ENCODE measurements around the gene SUCLG1. TPM values are rescaled to one million over a fixed set of nuclear protein-coding genes. Genes with fewer than 3 reads are reported as not detected.

The SUCLG1 gene
- total and polyA plus RNA-seq, 2 of the 8 experiments (the other 6 are each of a cell fraction or from before 2014, with no cell fraction given) = 19.9 to 40.0 TPM

GRCh38 chr2:84443477-84443876 is 15.6 kb downstream of the SUCLG1 start:
- ChIA-PET CTCF (ENCODE audit: partially characterized antibody) (no interaction called here), POLR2A (ENCODE audit: partially characterized antibody) (no interaction called here)
- H3K27ac ChIP-seq (ENCODE audit: low read depth, low read length) = no peak overlapping the region
- H3K23ac ChIP-seq (ENCODE audit: insufficient read length) = no peak overlapping the region
- no peaks in the 10 kb centered on the region for H3K27me3 ChIP-seq (replicated peaks in 1 of 4; ENCODE audit: control insufficient read depth in 3 of 4, extremely low read depth in 1 of 4, insufficient read depth in 3 of 4, low read length in 3 of 4)
- H3K36me3 ChIP-seq (ENCODE audit: control insufficient read depth in 2 of 4, insufficient read depth in 4 of 4, low read length in 3 of 4) = peaks cover 3 to 14% (median 11%) of the 10 kb centered on the region in 4 experiments; a peak in 4 of 8 replicates
- H4K20me1 ChIP-seq (replicated peaks in 1 of 2; ENCODE audit: control insufficient read depth in 1 of 2, insufficient read depth in 2 of 2, low read length in 2 of 2) = no peaks in the 10 kb centered on the region
- FAIRE-seq = no peak
- H2AFZ ChIP-seq (ENCODE audit: low read length) = no peak overlapping the region
- no peak overlapping the region for H3K4me3 ChIP-seq (ENCODE audit: extremely low read depth in 1 of 4, insufficient read depth in 2 of 4, low read depth in 3 of 4, low read length in 4 of 4)
- H3K18ac ChIP-seq (ENCODE audit: extremely low read depth, low read length) = no peak overlapping the region
- no peak overlapping the region for H2BK120ac ChIP-seq (replicated peaks; ENCODE audit: low read depth, low read length)
- no peaks in the 10 kb centered on the region for H3K4me1 ChIP-seq (replicated peaks in 1 of 4; ENCODE audit: control insufficient read depth in 3 of 4, insufficient read depth in 4 of 4, low read length in 3 of 4)
- no peaks in the 10 kb centered on the region for H3K79me1 ChIP-seq (ENCODE audit: low read depth, low read length)
- no peak overlapping the region for H4K8ac ChIP-seq (ENCODE audit: extremely low read depth, insufficient read depth, low read length)
- H3K9me3 ChIP-seq (ENCODE audit: insufficient read depth in 2 of 2, low read depth in 1 of 2, low read length in 1 of 2) = no peaks in the 10 kb centered on the region
- no peak overlapping the region for H3K4ac ChIP-seq (replicated peaks; ENCODE audit: insufficient read length, low read depth, low read length)
- no peak overlapping the region for H4K5ac ChIP-seq (ENCODE audit: insufficient read length, low read depth, low read length)
- no peak for DNase-seq (ENCODE audit: low read depth in 1 of 2, low spot score in 2 of 2)
- no peak overlapping the region for H2AK5ac ChIP-seq (ENCODE audit: low read depth, low read length)
- H2BK20ac ChIP-seq (ENCODE audit: low read length) = no peak overlapping the region
- no peak overlapping the region for H3K9ac ChIP-seq (replicated peaks in 1 of 4; ENCODE audit: extremely low read depth in 1 of 4, low read depth in 3 of 4, low read length in 3 of 4)
- H2BK12ac ChIP-seq (ENCODE audit: low read depth, low read length) = no peak overlapping the region
- H3K79me2 ChIP-seq (ENCODE audit: control insufficient read depth in 1 of 2, insufficient read depth in 2 of 2, low read length in 2 of 2) = no peaks in the 10 kb centered on the region
- no peak overlapping the region for H3K56ac ChIP-seq (replicated peaks; ENCODE audit: insufficient read length, low read depth, low read length)
- H3K4me2 ChIP-seq (ENCODE audit: insufficient read depth in 1 of 2, low read depth in 2 of 2, low read length in 2 of 2) = no peak overlapping the region
- H3K14ac ChIP-seq (ENCODE audit: insufficient read length) = no peak overlapping the region
- H4K91ac ChIP-seq (replicated peaks; ENCODE audit: insufficient read length, low read length) = no peak overlapping the region
- H3K23me2 ChIP-seq (ENCODE audit: low read depth, low read length) = no peaks in the 10 kb centered on the region; the same call in 1 of the 2 replicates
- no peak overlapping the region for H2BK15ac ChIP-seq (ENCODE audit: low read length)
- H2BK5ac ChIP-seq (ENCODE audit: low read depth, low read length) = no peak overlapping the region
- no peak for TF ChIP-seq ZNF274 (IDR thresholded peaks at IDR 0.05; ENCODE audit: borderline replicate concordance, extremely low read depth, low read length)
- TF ChIP-seq FOSL1 (IDR thresholded peaks at IDR 0.05; ENCODE audit: insufficient read depth, low read depth, low read length) = no peak
- no peak for TF ChIP-seq SP2 (IDR thresholded peaks at IDR 0.05; ENCODE audit: low read length)
- TF ChIP-seq, protein P1, sequence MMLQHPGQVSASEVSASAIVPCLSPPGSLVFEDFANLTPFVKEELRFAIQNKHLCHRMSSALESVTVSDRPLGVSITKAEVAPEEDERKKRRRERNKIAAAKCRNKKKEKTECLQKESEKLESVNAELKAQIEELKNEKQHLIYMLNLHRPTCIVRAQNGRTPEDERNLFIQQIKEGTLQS (IDR thresholded peaks at IDR 0.05; ENCODE audit: insufficient read depth, low read depth, low read length) = no peak
- no peak for TF ChIP-seq CBX5 (IDR thresholded peaks at IDR 0.05; ENCODE audit: low read depth, low read length)
- TF ChIP-seq, protein P2, sequence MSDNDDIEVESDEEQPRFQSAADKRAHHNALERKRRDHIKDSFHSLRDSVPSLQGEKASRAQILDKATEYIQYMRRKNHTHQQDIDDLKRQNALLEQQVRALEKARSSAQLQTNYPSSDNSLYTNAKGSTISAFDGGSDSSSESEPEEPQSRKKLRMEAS (IDR thresholded peaks at IDR 0.05) = no peak
- TF ChIP-seq EP300 (IDR thresholded peaks at IDR 0.05; ENCODE audit: borderline replicate concordance in 1 of 2, low read depth in 2 of 2, low read length in 2 of 2) = no peak
- TF ChIP-seq SIRT6 (IDR thresholded peaks at IDR 0.05; ENCODE audit: low read length) = no peak

Data from H1 (cell line).